ENCODE results near the gene DMRTB1.

DNA sequence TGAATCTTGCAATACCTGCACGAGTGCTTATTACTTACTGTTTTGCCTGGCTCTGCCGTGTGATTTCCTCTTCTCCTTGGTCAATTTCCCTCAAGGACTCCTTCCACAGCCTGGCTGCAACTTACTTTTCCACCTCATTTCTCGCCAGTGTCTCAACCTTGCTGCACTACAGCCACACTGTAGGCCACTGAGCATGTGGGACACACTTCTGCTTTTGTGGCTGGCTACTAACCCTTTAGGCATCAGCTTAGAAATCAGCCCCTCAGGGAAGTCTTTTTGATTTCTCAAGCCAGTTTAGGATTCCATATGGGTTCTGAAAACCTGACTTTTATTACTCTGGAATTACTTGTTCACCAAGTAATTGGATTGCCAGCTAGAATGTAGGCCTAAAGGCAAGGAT lies 5.2 kb upstream of the DMRTB1 start:
- TF ChIP-seq, protein P1, sequence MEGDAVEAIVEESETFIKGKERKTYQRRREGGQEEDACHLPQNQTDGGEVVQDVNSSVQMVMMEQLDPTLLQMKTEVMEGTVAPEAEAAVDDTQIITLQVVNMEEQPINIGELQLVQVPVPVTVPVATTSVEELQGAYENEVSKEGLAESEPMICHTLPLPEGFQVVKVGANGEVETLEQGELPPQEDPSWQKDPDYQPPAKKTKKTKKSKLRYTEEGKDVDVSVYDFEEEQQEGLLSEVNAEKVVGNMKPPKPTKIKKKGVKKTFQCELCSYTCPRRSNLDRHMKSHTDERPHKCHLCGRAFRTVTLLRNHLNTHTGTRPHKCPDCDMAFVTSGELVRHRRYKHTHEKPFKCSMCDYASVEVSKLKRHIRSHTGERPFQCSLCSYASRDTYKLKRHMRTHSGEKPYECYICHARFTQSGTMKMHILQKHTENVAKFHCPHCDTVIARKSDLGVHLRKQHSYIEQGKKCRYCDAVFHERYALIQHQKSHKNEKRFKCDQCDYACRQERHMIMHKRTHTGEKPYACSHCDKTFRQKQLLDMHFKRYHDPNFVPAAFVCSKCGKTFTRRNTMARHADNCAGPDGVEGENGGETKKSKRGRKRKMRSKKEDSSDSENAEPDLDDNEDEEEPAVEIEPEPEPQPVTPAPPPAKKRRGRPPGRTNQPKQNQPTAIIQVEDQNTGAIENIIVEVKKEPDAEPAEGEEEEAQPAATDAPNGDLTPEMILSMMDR (IDR thresholded peaks at IDR 0.05): no peak
- no peak for TF ChIP-seq EP300 (IDR thresholded peaks at IDR 0.05)
- no peak for TF ChIP-seq POLR2A (IDR thresholded peaks at IDR 0.05)

All from upper lobe of left lung (tissue), 4 donors.